Left ventricle myocardium inferior (tissue), 1 donor: ENCODE results near the gene ERCC4. TPM values are rescaled to one million over a fixed set of nuclear protein-coding genes. Genes with fewer than 3 reads are reported as not detected.

Experiments used
- DNase-seq: peaks from one replicate; pipeline ENCODE4 v3.0.0-alpha.2; 2020
- H3K27ac ChIP-seq: fragments of 200-600 bp; replicated peaks from 2 replicates; pipeline ENCODE4 v1.8.0; 2021
- H3K27me3 ChIP-seq: fragments of 200-600 bp; 2 replicates; pipeline ENCODE4 v1.8.0; 2021; ENCODE audit warnings: low read depth
- H3K36me3 ChIP-seq: fragments of 200-600 bp; 2 replicates; pipeline ENCODE4 v1.8.0; 2021
- H3K4me1 ChIP-seq: fragments of 200-600 bp; 2 replicates; pipeline ENCODE4 v1.8.0; 2021
- H3K4me3 ChIP-seq: fragments of 200-600 bp; 2 replicates; pipeline ENCODE4 v1.8.0; 2021; ENCODE audit warnings: mild to moderate bottlenecking, moderate library complexity
- H3K9me3 ChIP-seq: fragments of 200-600 bp; replicated peaks from 2 replicates; pipeline ENCODE4 v1.8.0; 2021
- intact Hi-C: fragments of 100-400 bp; cut with micrococcal nuclease; formaldehyde crosslinking; loops from one replicate; pipeline ENCODE4 v1.11.0; 2022
- long read RNA-seq: library from polyadenylated mRNA; unstranded; transcript quantifications from one replicate; pipeline ENCODE4 v2.0.0, GENCODE V29; 2021
- total RNA-seq: library from RNA; stranded (reverse); fragmentation: NEBNext Ultra II Directional; extraction: Animal tissue kit (Norgen Biotek cat#: 25700); gene quantifications from one replicate; pipeline ENCODE4 v1.2.1, GENCODE V29; 2021
- TF ChIP-seq, protein P1 (sequence below): fragments of 200-600 bp; IDR thresholded peaks from 2 replicates; pipeline ENCODE4 v1.8.0; 2021; ENCODE audit warnings: antibody characterized with exemption, mild to moderate bottlenecking, borderline replicate concordance
- donor health status: DM: no; HTN: yes; CAD: no; lungs with severe emphysema.

ERCC4 gene
- total RNA-seq = 8.2 TPM
- long read RNA-seq, partial matches to known transcripts = 2 of 3 reads
- long read RNA-seq, other reads (novel, unspliced or antisense) = 1 of 3 reads

DNA sequence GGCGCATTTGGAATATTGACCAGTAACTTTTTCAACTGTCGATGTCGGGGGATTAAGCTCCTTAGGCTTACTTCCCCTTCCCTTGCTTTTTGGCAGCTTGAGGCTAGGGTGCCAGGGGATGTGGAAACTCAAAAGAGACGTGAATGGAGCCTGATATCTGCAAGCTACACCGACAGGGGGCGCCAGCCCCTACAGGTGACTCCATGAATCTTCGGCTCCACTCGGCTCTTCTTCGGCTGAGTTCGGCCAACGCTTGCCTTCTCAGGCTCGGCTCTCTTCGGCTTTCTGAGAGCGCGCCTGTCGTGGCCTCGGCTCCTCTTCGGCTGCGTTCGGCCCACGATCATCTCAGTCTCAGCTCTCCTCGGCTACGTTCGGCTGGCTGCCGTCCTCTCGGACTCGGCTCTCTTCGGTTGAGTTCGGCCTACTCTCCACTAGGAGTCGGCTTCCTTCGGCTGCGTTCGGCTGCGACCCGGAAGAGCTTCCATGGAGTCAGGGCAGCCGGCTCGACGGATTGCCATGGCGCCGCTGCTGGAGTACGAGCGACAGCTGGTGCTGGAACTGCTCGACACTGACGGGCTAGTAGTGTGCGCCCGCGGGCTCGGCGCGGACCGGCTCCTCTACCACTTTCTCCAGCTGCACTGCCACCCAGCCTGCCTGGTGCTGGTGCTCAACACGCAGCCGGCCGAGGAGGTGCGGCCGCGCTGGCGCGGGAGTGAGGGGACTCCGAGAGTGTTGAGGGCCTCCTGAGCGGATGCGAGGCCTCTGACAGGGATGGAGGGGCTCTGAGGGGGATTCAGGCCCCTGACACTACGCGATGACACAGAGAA is at the start of gene ERCC4:
Gene ERCC4 (plus strand): TSS at position 472 of the 827 bp plus-strand sequence. CDS start 12 bp downstream, at position 484.
- Histone ChIP-seq H3K4me3 (peak within 1 kb of the TSS; percentile 89), H3K9me3 (no peaks in the 10 kb centered on the region), H3K27me3 (no peaks in the 10 kb centered on the region), H3K27ac (peak within 1 kb of the TSS; percentile 87), H3K4me1 (peaks cover 44% of the 10 kb centered on the region), H3K36me3 (peaks cover 8% of the 10 kb centered on the region)
- TF ChIP-seq, protein P1, sequence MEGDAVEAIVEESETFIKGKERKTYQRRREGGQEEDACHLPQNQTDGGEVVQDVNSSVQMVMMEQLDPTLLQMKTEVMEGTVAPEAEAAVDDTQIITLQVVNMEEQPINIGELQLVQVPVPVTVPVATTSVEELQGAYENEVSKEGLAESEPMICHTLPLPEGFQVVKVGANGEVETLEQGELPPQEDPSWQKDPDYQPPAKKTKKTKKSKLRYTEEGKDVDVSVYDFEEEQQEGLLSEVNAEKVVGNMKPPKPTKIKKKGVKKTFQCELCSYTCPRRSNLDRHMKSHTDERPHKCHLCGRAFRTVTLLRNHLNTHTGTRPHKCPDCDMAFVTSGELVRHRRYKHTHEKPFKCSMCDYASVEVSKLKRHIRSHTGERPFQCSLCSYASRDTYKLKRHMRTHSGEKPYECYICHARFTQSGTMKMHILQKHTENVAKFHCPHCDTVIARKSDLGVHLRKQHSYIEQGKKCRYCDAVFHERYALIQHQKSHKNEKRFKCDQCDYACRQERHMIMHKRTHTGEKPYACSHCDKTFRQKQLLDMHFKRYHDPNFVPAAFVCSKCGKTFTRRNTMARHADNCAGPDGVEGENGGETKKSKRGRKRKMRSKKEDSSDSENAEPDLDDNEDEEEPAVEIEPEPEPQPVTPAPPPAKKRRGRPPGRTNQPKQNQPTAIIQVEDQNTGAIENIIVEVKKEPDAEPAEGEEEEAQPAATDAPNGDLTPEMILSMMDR = no peak
- intact Hi-C loops = loop anchor here (10.0 kb wide), 2 partner anchors 325 to 615 kb away; no protein-coding TSS in a partner anchor
- peak; percentile 100 for DNase-seq

DNA sequence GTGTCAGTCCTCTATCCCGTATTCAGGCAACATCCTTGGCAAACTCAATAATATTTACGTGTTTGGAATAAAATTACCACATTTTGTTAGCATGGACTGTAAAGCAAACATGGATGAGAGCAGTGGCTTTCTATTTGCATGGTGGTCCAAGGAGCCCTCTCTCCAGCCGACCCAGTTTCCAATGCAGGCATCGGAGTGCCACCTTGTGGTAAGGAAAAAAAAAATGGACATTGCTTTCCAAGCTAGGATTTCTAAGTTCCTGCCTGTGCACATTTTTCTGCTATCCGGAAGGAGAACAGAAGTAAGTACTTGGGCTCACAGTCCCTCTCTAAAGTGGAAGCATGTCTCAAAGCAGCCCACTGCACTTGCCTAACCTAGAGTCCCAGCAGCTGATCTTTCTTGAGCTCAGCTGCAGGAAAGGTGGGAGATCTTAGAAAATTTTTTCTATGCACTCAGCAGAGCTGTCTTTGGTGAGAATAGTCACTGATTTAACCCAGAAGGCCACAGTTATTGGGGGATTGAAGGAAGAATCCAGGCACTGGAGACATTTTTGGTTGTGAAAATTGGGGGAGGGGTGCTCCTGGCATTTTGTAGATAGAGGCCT is 46.0 kb upstream of the ERCC4 start:
- intact Hi-C loops = no loop called here

DNA sequence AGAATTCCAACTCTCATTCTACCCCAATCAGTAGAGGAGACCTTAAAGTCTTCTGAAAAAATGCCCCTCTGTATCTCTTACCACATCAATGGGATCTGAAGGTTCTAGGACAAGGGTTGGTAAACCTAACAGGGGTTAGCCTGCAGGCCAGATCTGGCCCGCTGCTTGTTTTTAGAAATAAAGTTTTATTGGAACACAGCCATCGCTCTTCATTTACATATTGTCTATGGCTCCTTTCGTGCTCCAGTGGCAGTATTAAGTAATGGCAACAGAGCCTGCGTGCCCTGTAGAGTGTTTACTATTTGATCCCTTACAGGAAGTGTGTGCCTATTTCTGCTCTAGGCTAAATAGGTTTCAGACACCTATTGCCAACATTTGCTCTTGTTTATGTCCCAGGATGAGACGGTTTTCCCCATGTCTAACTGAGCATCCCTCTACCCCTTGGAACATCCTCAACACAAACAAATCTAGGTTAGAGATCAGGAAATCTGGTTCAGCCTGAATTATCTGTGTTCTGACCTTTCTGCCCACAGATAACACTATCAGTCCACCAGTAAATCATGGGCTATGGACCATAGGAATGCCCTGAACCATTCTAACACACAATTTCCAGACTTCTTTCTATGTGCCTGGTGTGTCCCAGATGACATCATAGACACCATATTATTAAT is 44.2 kb upstream of the ERCC4 start:
- Histone ChIP-seq H3K9me3 (no peaks in the 10 kb centered on the region), H3K36me3 (no peaks in the 10 kb centered on the region), H3K4me1 (no peaks in the 10 kb centered on the region), H3K27ac (no peak overlapping the region), H3K4me3 (no peak overlapping the region), H3K27me3 (no peaks in the 10 kb centered on the region)
- TF ChIP-seq, protein P1 = no peak
- intact Hi-C loops = no loop called here
- DNase-seq = no peak

More for the DNA sequence above, 46.0 kb upstream of the ERCC4 start:
- H3K27ac ChIP-seq = no peak overlapping the region
- no peaks in the 10 kb centered on the region for H3K27me3 ChIP-seq
- no peaks in the 10 kb centered on the region for H3K9me3 ChIP-seq
- H3K4me3 ChIP-seq = no peak overlapping the region
- H3K36me3 ChIP-seq = no peaks in the 10 kb centered on the region
- no peaks in the 10 kb centered on the region for H3K4me1 ChIP-seq
- TF ChIP-seq, protein P1 = peak; percentile 56
- no peak for DNase-seq

DNA sequence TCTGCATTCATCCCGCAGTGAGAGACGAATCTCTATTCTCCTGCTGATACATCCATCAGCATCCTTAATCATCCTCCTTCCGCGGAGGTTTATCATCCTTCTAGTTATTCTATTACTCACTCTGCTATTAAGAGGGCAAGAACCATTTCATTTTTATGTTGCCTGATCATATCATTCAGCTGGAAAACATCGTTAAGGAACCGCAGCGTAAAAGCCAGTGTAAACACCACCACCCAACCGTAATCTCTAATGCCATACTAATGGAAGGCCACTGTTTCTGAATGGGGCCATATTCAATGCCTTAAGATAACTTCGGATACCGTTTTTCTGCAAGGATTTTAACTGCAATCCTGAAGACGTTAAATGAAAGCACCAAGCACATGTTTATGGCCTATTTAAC is 36.7 kb upstream of the ERCC4 start:
- Histone ChIP-seq H3K4me1 (no peaks in the 10 kb centered on the region), H3K4me3 (no peak overlapping the region), H3K27ac (no peak overlapping the region), H3K36me3 (no peaks in the 10 kb centered on the region), H3K27me3 (peaks cover 5% of the 10 kb centered on the region), H3K9me3 (peaks cover 9% of the 10 kb centered on the region)
- intact Hi-C loops = no loop called here
- TF ChIP-seq, protein P1 = no peak
- no peak for DNase-seq

DNA sequence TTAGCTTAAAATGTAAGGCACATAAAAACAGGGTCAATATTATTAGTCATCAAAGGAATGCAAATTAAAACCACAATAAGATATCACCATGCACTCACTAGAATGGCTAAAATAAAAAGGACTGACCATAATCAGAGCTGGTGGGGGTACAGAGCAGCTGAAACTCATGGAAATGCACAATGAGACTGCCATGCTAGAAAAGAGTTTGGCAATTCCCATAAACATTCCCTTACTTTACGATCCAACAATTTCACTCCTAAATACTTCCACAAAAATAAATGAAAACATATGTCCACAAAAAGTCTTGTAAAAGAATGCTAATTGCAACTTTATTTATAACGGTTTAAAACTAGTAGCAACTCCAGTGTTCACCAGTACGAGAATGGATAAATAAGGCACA is 36.1 kb upstream of the ERCC4 start:
- H3K4me1 ChIP-seq = no peaks in the 10 kb centered on the region
- H3K27ac ChIP-seq = no peak overlapping the region
- no peak overlapping the region for H3K4me3 ChIP-seq
- no peak for DNase-seq
- intact Hi-C loops = no loop called here
- H3K9me3 ChIP-seq = peaks cover 9% of the 10 kb centered on the region
- TF ChIP-seq, protein P1 = no peak
- H3K36me3 ChIP-seq = no peaks in the 10 kb centered on the region
- peaks cover 5% of the 10 kb centered on the region for H3K27me3 ChIP-seq
